ENCODE results near the gene PTPRO.

DNA sequence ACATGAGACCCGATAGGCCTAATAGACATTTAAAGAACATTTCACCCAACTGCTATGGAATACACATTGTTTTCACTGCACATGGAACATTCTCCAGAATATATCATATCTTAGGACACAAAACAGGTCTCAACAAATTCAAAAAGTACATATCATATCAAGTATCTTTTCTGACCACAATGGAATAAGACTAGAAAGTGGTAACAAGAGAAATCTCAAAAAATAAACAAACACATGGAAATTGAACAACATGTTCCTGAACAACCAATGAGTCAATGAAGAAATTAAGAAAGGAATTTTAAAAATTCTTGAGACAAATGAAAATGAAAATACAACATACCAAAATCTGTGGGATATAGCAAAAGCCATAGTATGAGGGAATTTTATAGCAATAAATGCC, 208.1 kb downstream of the PTPRO start:
- TF ChIP-seq POLR2A (IDR thresholded peaks at IDR 0.05; ENCODE audit: low read depth): no peak
- TF ChIP-seq, protein P1, sequence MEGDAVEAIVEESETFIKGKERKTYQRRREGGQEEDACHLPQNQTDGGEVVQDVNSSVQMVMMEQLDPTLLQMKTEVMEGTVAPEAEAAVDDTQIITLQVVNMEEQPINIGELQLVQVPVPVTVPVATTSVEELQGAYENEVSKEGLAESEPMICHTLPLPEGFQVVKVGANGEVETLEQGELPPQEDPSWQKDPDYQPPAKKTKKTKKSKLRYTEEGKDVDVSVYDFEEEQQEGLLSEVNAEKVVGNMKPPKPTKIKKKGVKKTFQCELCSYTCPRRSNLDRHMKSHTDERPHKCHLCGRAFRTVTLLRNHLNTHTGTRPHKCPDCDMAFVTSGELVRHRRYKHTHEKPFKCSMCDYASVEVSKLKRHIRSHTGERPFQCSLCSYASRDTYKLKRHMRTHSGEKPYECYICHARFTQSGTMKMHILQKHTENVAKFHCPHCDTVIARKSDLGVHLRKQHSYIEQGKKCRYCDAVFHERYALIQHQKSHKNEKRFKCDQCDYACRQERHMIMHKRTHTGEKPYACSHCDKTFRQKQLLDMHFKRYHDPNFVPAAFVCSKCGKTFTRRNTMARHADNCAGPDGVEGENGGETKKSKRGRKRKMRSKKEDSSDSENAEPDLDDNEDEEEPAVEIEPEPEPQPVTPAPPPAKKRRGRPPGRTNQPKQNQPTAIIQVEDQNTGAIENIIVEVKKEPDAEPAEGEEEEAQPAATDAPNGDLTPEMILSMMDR (IDR thresholded peaks at IDR 0.05): no peak
- TF ChIP-seq POLR2AphosphoS5 (IDR thresholded peaks at IDR 0.05): no peak

Measured in esophagus muscularis mucosa (tissue), 3 donors.